Measurements from ENCODE around the gene BSN. TPM values are rescaled to one million over a fixed set of nuclear protein-coding genes. Genes with fewer than 3 reads are reported as not detected.
A peak's percentile ranks its signal among the peaks of the same experiment; 100 is the strongest.

BSN gene
- 0.39 TPM for total RNA-seq

- peak; percentile 86 for DNase-seq
Measured at GRCh38 chr3:49553692-49554632, at the start of gene BSN. Gene BSN (plus strand): TSS chr3:49554477. CDS start chr3:49554603, 126 bp downstream.

- no peak for DNase-seq
Measured at GRCh38 chr3:49506906-49507305, 47.4 kb upstream of the BSN start.

GRCh38 chr3:49509028-49509561 lies 45.2 kb upstream of the BSN start:
- DNase-seq, result no peak

- DNase-seq, result no peak
Measured at GRCh38 chr3:49511639-49512038, 42.6 kb upstream of the BSN start.

GRCh38 chr3:49512781-49513355 lies 41.4 kb upstream of the BSN start:
- no peak for DNase-seq

- no peak for DNase-seq
Measured at GRCh38 chr3:49513494-49514124, 40.7 kb upstream of the BSN start.

- no peak for DNase-seq
Measured at GRCh38 chr3:49518016-49518415, 36.3 kb upstream of the BSN start.

GRCh38 chr3:49518441-49518840 lies 35.8 kb upstream of the BSN start:
- DNase-seq, result no peak

GRCh38 chr3:49519296-49519695 lies 35.0 kb upstream of the BSN start:
- peak; percentile 1 for DNase-seq

GRCh38 chr3:49519916-49520385 lies 34.3 kb upstream of the BSN start:
- DNase-seq, result no peak

GRCh38 chr3:49523756-49524747 lies 30.2 kb upstream of the BSN start:
- DNase-seq, result no peak

GRCh38 chr3:49529567-49529966 lies 24.7 kb upstream of the BSN start:
- no peak for DNase-seq

- no peak for DNase-seq
Measured at GRCh38 chr3:49530231-49530630, 24.0 kb upstream of the BSN start.

- DNase-seq, result no peak
Measured at GRCh38 chr3:49530701-49531100, 23.6 kb upstream of the BSN start.

GRCh38 chr3:49531218-49531617 lies 23.1 kb upstream of the BSN start:
- no peak for DNase-seq

GRCh38 chr3:49531715-49532114 lies 22.6 kb upstream of the BSN start:
- no peak for DNase-seq

GRCh38 chr3:49533031-49533430 lies 21.2 kb upstream of the BSN start:
- no peak for DNase-seq

- DNase-seq, result no peak
Measured at GRCh38 chr3:49533786-49534519, 20.3 kb upstream of the BSN start.

GRCh38 chr3:49534581-49535441 lies 19.5 kb upstream of the BSN start:
- DNase-seq, result no peak
